ENCODE results near the gene SLC38A10. TPM values are rescaled to one million over a fixed set of nuclear protein-coding genes. Genes with fewer than 3 reads are reported as not detected.

SLC38A10 gene
- polyA plus RNA-seq, 1 donor from 2014 or later = 37.4 TPM

- Histone ChIP-seq H3K79me2 (replicated peaks; ENCODE audit: insufficient read depth, low read length) (no peaks in the 10 kb centered on the region), H3K27ac (ENCODE audit: low read length) (no peak overlapping the region), H3K9me2 (ENCODE audit: insufficient read depth, low read length) (no peaks in the 10 kb centered on the region), H3K36me3 (ENCODE audit: insufficient read depth, low read length) (no peaks in the 10 kb centered on the region), H3K4me3 (ENCODE audit: low read length) (no peak overlapping the region), H3K4me2 (ENCODE audit: low read length) (no peak overlapping the region), H3K9ac (ENCODE audit: low read length) (no peak overlapping the region), H3F3A (ENCODE audit: insufficient read depth, low read length, poor library complexity, severe bottlenecking) (no peaks in the 10 kb centered on the region), H3K27me3 (ENCODE audit: insufficient read depth, low read depth, low read length) (no peaks in the 10 kb centered on the region), H4K20me1 (ENCODE audit: insufficient read depth) (no peaks in the 10 kb centered on the region), H3K9me3 (ENCODE audit: low read length) (no peaks in the 10 kb centered on the region), H2AFZ (ENCODE audit: low read depth, low read length) (no peak overlapping the region)
- no peak for TF ChIP-seq EP300 (conservative IDR thresholded peaks at IDR 0.05; ENCODE audit: poor library complexity, severe bottlenecking)
- no peak for TF ChIP-seq SMC3 (conservative IDR thresholded peaks at IDR 0.05; ENCODE audit: poor library complexity)
- TF ChIP-seq CTCF (IDR thresholded peaks at IDR 0.05; ENCODE audit: poor library complexity, severe bottlenecking) = no peak
- no peak for TF ChIP-seq MXI1 (conservative IDR thresholded peaks at IDR 0.05; ENCODE audit: poor library complexity, severe bottlenecking)
- TF ChIP-seq EZH2 (IDR thresholded peaks at IDR 0.05; ENCODE audit: borderline replicate concordance, insufficient read depth, low read length, poor library complexity, severe bottlenecking) = no peak
- TF ChIP-seq RAD21 (conservative IDR thresholded peaks at IDR 0.05) = no peak
- TF ChIP-seq TAF1 (IDR thresholded peaks at IDR 0.05; ENCODE audit: low read depth) = no peak
- no peak for TF ChIP-seq POLR2AphosphoS5 (IDR thresholded peaks at IDR 0.05)
- TF ChIP-seq, protein P1, sequence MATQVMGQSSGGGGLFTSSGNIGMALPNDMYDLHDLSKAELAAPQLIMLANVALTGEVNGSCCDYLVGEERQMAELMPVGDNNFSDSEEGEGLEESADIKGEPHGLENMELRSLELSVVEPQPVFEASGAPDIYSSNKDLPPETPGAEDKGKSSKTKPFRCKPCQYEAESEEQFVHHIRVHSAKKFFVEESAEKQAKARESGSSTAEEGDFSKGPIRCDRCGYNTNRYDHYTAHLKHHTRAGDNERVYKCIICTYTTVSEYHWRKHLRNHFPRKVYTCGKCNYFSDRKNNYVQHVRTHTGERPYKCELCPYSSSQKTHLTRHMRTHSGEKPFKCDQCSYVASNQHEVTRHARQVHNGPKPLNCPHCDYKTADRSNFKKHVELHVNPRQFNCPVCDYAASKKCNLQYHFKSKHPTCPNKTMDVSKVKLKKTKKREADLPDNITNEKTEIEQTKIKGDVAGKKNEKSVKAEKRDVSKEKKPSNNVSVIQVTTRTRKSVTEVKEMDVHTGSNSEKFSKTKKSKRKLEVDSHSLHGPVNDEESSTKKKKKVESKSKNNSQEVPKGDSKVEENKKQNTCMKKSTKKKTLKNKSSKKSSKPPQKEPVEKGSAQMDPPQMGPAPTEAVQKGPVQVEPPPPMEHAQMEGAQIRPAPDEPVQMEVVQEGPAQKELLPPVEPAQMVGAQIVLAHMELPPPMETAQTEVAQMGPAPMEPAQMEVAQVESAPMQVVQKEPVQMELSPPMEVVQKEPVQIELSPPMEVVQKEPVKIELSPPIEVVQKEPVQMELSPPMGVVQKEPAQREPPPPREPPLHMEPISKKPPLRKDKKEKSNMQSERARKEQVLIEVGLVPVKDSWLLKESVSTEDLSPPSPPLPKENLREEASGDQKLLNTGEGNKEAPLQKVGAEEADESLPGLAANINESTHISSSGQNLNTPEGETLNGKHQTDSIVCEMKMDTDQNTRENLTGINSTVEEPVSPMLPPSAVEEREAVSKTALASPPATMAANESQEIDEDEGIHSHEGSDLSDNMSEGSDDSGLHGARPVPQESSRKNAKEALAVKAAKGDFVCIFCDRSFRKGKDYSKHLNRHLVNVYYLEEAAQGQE (IDR thresholded peaks at IDR 0.05; ENCODE audit: borderline replicate concordance) = no peak
These were observed 27.6 kb downstream of the SLC38A10 start for GRCh38 chr17:81267390-81268067.

- Histone ChIP-seq H3K4me3 (ENCODE audit: low read length) (no peak overlapping the region), H3K27ac (ENCODE audit: low read length) (no peak overlapping the region), H3F3A (ENCODE audit: insufficient read depth, low read length, poor library complexity, severe bottlenecking) (no peaks in the 10 kb centered on the region), H3K79me2 (replicated peaks; ENCODE audit: insufficient read depth, low read length) (no peaks in the 10 kb centered on the region), H4K20me1 (ENCODE audit: insufficient read depth) (no peaks in the 10 kb centered on the region), H3K9ac (ENCODE audit: low read length) (no peak overlapping the region), H3K36me3 (ENCODE audit: insufficient read depth, low read length) (no peaks in the 10 kb centered on the region), H3K9me2 (ENCODE audit: insufficient read depth, low read length) (no peaks in the 10 kb centered on the region), H3K4me2 (ENCODE audit: low read length) (no peak overlapping the region), H3K9me3 (ENCODE audit: low read length) (no peaks in the 10 kb centered on the region), H2AFZ (ENCODE audit: low read depth, low read length) (no peak overlapping the region), H3K27me3 (ENCODE audit: insufficient read depth, low read depth, low read length) (no peaks in the 10 kb centered on the region)
- TF ChIP-seq TAF1 (IDR thresholded peaks at IDR 0.05; ENCODE audit: low read depth) (no peak), MXI1 (conservative IDR thresholded peaks at IDR 0.05; ENCODE audit: poor library complexity, severe bottlenecking) (no peak), RAD21 (conservative IDR thresholded peaks at IDR 0.05) (no peak), SMC3 (conservative IDR thresholded peaks at IDR 0.05; ENCODE audit: poor library complexity) (no peak), EP300 (conservative IDR thresholded peaks at IDR 0.05; ENCODE audit: poor library complexity, severe bottlenecking) (no peak), POLR2AphosphoS5 (IDR thresholded peaks at IDR 0.05) (no peak)
- TF ChIP-seq, protein P1 (IDR thresholded peaks at IDR 0.05; ENCODE audit: borderline replicate concordance) = no peak
These were observed 29.5 kb downstream of the SLC38A10 start for GRCh38 chr17:81265576-81265975.
